Fibroblast of the aortic adventitia (primary cell): ENCODE results near the gene ROR1. TPM values are rescaled to one million over a fixed set of nuclear protein-coding genes. Genes with fewer than 3 reads are reported as not detected.

Experiments used
- DNase-seq: peaks from one replicate; pipeline ENCODE4 v3.0.0-alpha.2; 2010; ENCODE audit warnings: low read depth
- H3K4me3 ChIP-seq: 2 replicates; pipeline ENCODE4 v1.5.1; 2011; ENCODE audit warnings: low read depth, mild to moderate bottlenecking, control low read depth, low read length, moderate library complexity
- CTCF ChIP-seq: IDR thresholded peaks from 2 replicates; pipeline ENCODE4 v1.5.1; 2011; ENCODE audit warnings: mild to moderate bottlenecking, low read length, control low read depth, inconsistent platforms; ENCODE audit not compliant: insufficient read depth
- total RNA-seq: library from RNA; depleted of rRNA; stranded (reverse); fragments of >200 nt; gene quantifications from 2 replicates; pipeline ENCODE4 v1.2.3, GENCODE V29; 2012; ENCODE audit warnings: low replicate concordance

Gene ROR1
- total RNA-seq, 1 donor = 18.8 TPM

- H3K4me3 ChIP-seq = no peak overlapping the region
- no peak for DNase-seq
- TF ChIP-seq CTCF = no peak
Observed at GRCh38 chr1:64047549-64047996, 273.8 kb downstream of the ROR1 start.

GRCh38 chr1:64049900-64050540 is 276.2 kb downstream of the ROR1 start:
- TF ChIP-seq CTCF = no peak
- H3K4me3 ChIP-seq = no peak overlapping the region
- DNase-seq = no peak

- no peak for TF ChIP-seq CTCF
- H3K4me3 ChIP-seq = no peak overlapping the region
- DNase-seq = no peak
Observed at GRCh38 chr1:64050601-64051000, 276.8 kb downstream of the ROR1 start.

GRCh38 chr1:64051796-64052195 is 278.0 kb downstream of the ROR1 start:
- H3K4me3 ChIP-seq = no peak overlapping the region
- DNase-seq = peak; percentile 40
- no peak for TF ChIP-seq CTCF

- H3K4me3 ChIP-seq = no peak overlapping the region
- no peak for TF ChIP-seq CTCF
- no peak for DNase-seq
Observed at GRCh38 chr1:64052777-64053176, 279.0 kb downstream of the ROR1 start.

DNA sequence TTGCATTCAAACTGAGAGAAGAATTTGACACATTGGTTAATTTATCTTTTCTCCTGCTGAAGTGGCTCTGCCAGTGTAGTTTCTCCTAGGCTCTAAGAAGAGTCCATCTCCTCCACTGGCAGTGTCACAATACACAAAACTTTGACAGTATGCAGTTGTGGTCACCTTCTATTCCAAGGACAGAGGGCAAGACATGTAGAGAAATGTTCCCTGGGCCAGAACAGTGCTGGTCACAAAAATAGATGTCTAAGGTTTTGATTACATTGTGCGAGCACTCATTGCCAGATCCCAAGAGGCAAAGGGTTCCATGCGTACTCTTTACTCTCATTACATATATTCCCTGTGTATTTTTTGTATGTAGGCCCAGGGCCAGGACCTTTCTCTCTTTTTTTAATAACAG is 281.5 kb downstream of the ROR1 start:
- DNase-seq = no peak
- no peak for TF ChIP-seq CTCF
- no peak overlapping the region for H3K4me3 ChIP-seq

DNA sequence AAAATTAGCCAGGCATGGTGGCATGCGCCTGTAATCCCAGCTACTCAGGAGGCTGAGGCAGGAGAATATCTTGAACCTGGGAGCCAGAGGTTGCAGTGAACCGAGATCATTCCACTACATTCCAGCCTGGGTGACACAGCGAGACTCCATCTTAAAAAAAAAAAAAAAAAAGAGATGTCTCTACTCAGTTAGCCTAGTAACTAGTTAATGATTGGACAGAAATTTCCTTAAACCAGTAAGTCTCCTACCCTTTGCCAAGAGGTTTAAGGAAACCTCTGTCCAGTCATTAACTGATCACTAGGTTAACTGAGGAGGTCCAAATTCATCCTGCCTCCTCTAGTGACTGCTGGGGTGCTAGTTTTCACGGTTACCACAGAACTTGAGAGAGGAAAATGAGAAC is 285.7 kb downstream of the ROR1 start:
- no peak overlapping the region for H3K4me3 ChIP-seq
- TF ChIP-seq CTCF = no peak
- DNase-seq = no peak
